ENCODE measurements around the gene GMCL1.
"Not testable (repeated sequence)": the region's sequence is repeated elsewhere in the genome, so short reads cannot be mapped to it uniquely, and the experiment has no call there.

The GMCL1 gene

GRCh38 chr2:69811018-69811417 lies 18.4 kb upstream of the GMCL1 start:
- H3K36me3 ChIP-seq (ENCODE audit: control insufficient read depth in 1 of 2, insufficient read depth in 2 of 2, low read length in 2 of 2), result peaks cover 46 to 53% of the 10 kb centered on the region in 2 donors
- no peak overlapping the region for H3K27ac ChIP-seq (ENCODE audit: low read length)
- no peak overlapping the region for H3K4me3 ChIP-seq (ENCODE audit: low read depth in 1 of 2, low read length in 2 of 2)

GRCh38 chr2:69811591-69811990 lies 17.9 kb upstream of the GMCL1 start:
- no peak overlapping the region for H3K4me3 ChIP-seq (ENCODE audit: low read depth in 1 of 2, low read length in 2 of 2)
- H3K9me3 ChIP-seq (ENCODE audit: control insufficient read depth in 1 of 2, low read length in 2 of 2), result no peaks in the 10 kb centered on the region
- no peaks in the 10 kb centered on the region for H3K27me3 ChIP-seq (ENCODE audit: low read depth, low read length)
- no peaks in the 10 kb centered on the region for H3K4me1 ChIP-seq (ENCODE audit: control insufficient read depth in 1 of 2, insufficient read depth in 2 of 2, low read length in 2 of 2)
- H3K27ac ChIP-seq (ENCODE audit: low read length), result no peak overlapping the region
- peaks cover 40 to 48% of the 10 kb centered on the region in 2 donors for H3K36me3 ChIP-seq (ENCODE audit: control insufficient read depth in 1 of 2, insufficient read depth in 2 of 2, low read length in 2 of 2)

More at GRCh38 chr2:69811018-69811417, 18.4 kb upstream of the GMCL1 start:
- H3K27me3 ChIP-seq (ENCODE audit: low read depth, low read length), result no peaks in the 10 kb centered on the region
- no peaks in the 10 kb centered on the region for H3K9me3 ChIP-seq (ENCODE audit: control insufficient read depth in 1 of 2, low read length in 2 of 2)
- no peaks in the 10 kb centered on the region for H3K4me1 ChIP-seq (ENCODE audit: control insufficient read depth in 1 of 2, insufficient read depth in 2 of 2, low read length in 2 of 2)

- Histone ChIP-seq H3K4me1 (ENCODE audit: control insufficient read depth in 1 of 2, insufficient read depth in 2 of 2, low read length in 2 of 2) (no peaks in the 10 kb centered on the region), H3K9me3 (ENCODE audit: control insufficient read depth in 1 of 2, low read length in 2 of 2) (no peaks in the 10 kb centered on the region), H3K4me3 (ENCODE audit: low read depth in 1 of 2, low read length in 2 of 2) (no peak overlapping the region), H3K36me3 (ENCODE audit: control insufficient read depth in 1 of 2, insufficient read depth in 2 of 2, low read length in 2 of 2) (peaks cover 34 to 42% of the 10 kb centered on the region in 2 donors), H3K27me3 (ENCODE audit: low read depth, low read length) (no peaks in the 10 kb centered on the region), H3K27ac (ENCODE audit: low read length) (no peak overlapping the region)
These were observed 13.7 kb upstream of the GMCL1 start for GRCh38 chr2:69815717-69816116.

- no peaks in the 10 kb centered on the region for H3K9me3 ChIP-seq (ENCODE audit: control insufficient read depth in 1 of 2, low read length in 2 of 2)
- H3K4me1 ChIP-seq (ENCODE audit: control insufficient read depth in 1 of 2, insufficient read depth in 2 of 2, low read length in 2 of 2), result no peaks in the 10 kb centered on the region
- H3K27me3 ChIP-seq (ENCODE audit: low read depth, low read length), result no peaks in the 10 kb centered on the region
- H3K27ac ChIP-seq (ENCODE audit: low read length), result no peak overlapping the region
- peaks cover 36 to 42% of the 10 kb centered on the region in 2 donors for H3K36me3 ChIP-seq (ENCODE audit: control insufficient read depth in 1 of 2, insufficient read depth in 2 of 2, low read length in 2 of 2)
- no peak overlapping the region for H3K4me3 ChIP-seq (ENCODE audit: low read depth in 1 of 2, low read length in 2 of 2)
These were observed 12.4 kb upstream of the GMCL1 start for GRCh38 chr2:69816923-69817542.

GRCh38 chr2:69817729-69818501 lies 11.5 kb upstream of the GMCL1 start:
- Histone ChIP-seq H3K27me3 (ENCODE audit: low read depth, low read length) (no peaks in the 10 kb centered on the region), H3K27ac (ENCODE audit: low read length) (no peak overlapping the region), H3K4me1 (ENCODE audit: control insufficient read depth in 1 of 2, insufficient read depth in 2 of 2, low read length in 2 of 2) (no peaks in the 10 kb centered on the region), H3K36me3 (ENCODE audit: control insufficient read depth in 1 of 2, insufficient read depth in 2 of 2, low read length in 2 of 2) (peaks cover 33% of the 10 kb centered on the region in 2 donors), H3K4me3 (ENCODE audit: low read depth in 1 of 2, low read length in 2 of 2) (no peak overlapping the region), H3K9me3 (ENCODE audit: control insufficient read depth in 1 of 2, low read length in 2 of 2) (no peaks in the 10 kb centered on the region)

GRCh38 chr2:69827796-69828540 lies 1.5 kb upstream of the GMCL1 start:
- Histone ChIP-seq H3K27ac (ENCODE audit: low read length) (no peak overlapping the region), H3K27me3 (ENCODE audit: low read depth, low read length) (no peaks in the 10 kb centered on the region), H3K4me3 (ENCODE audit: low read depth in 1 of 2, low read length in 2 of 2) (no peak overlapping the region), H3K36me3 (ENCODE audit: control insufficient read depth in 1 of 2, insufficient read depth in 2 of 2, low read length in 2 of 2) (no peaks in the 10 kb centered on the region), H3K4me1 (ENCODE audit: control insufficient read depth in 1 of 2, insufficient read depth in 2 of 2, low read length in 2 of 2) (peaks cover 0 to 14% of the 10 kb centered on the region in 2 donors), H3K9me3 (ENCODE audit: control insufficient read depth in 1 of 2, low read length in 2 of 2) (no peaks in the 10 kb centered on the region)

- Histone ChIP-seq H3K9me3 (ENCODE audit: control insufficient read depth in 1 of 2, low read length in 2 of 2) (no peaks in the 10 kb centered on the region), H3K27ac (ENCODE audit: low read length) (peak overlapping the region; percentile 99), H3K4me3 (ENCODE audit: low read depth in 1 of 2, low read length in 2 of 2) (peak overlapping the region; percentile 90 to 98), H3K27me3 (ENCODE audit: low read depth, low read length) (no peaks in the 10 kb centered on the region), H3K4me1 (ENCODE audit: control insufficient read depth in 1 of 2, insufficient read depth in 2 of 2, low read length in 2 of 2) (peaks cover 0 to 15% of the 10 kb centered on the region in 2 donors), H3K36me3 (ENCODE audit: control insufficient read depth in 1 of 2, insufficient read depth in 2 of 2, low read length in 2 of 2) (no peaks in the 10 kb centered on the region)
These were observed 563 bp upstream of the GMCL1 start for GRCh38 chr2:69828938-69829255.

GRCh38 chr2:69830045-69830905 lies 815 bp downstream of the GMCL1 start:
- no peaks in the 10 kb centered on the region for H3K36me3 ChIP-seq (ENCODE audit: control insufficient read depth in 1 of 2, insufficient read depth in 2 of 2, low read length in 2 of 2)
- no peak overlapping the region for H3K27ac ChIP-seq (ENCODE audit: low read length)
- no peaks in the 10 kb centered on the region for H3K9me3 ChIP-seq (ENCODE audit: control insufficient read depth in 1 of 2, low read length in 2 of 2)
- H3K4me1 ChIP-seq (ENCODE audit: control insufficient read depth in 1 of 2, insufficient read depth in 2 of 2, low read length in 2 of 2), result peaks cover 0 to 19% of the 10 kb centered on the region in 2 donors
- no peaks in the 10 kb centered on the region for H3K27me3 ChIP-seq (ENCODE audit: low read depth, low read length)
- H3K4me3 ChIP-seq (ENCODE audit: low read depth in 1 of 2, low read length in 2 of 2), result peak overlapping the region; percentile 90 to 98

GRCh38 chr2:69830906-69831241 lies 1.4 kb downstream of the GMCL1 start:
- not testable (repeated sequence) for H3K27me3 ChIP-seq (ENCODE audit: low read depth, low read length); H3K27ac ChIP-seq (ENCODE audit: low read length); H3K36me3 ChIP-seq (ENCODE audit: control insufficient read depth in 1 of 2, insufficient read depth in 2 of 2, low read length in 2 of 2); H3K9me3 ChIP-seq (ENCODE audit: control insufficient read depth in 1 of 2, low read length in 2 of 2)
- peaks cover 0 to 19% of the 10 kb centered on the region in 2 donors for H3K4me1 ChIP-seq (ENCODE audit: control insufficient read depth in 1 of 2, insufficient read depth in 2 of 2, low read length in 2 of 2)
- H3K4me3 ChIP-seq (ENCODE audit: low read depth in 1 of 2, low read length in 2 of 2), result peak overlapping the region; percentile 90 to 98

- Histone ChIP-seq H3K4me3 (ENCODE audit: low read depth in 1 of 2, low read length in 2 of 2) (no peak overlapping the region), H3K27me3 (ENCODE audit: low read depth, low read length) (no peaks in the 10 kb centered on the region), H3K4me1 (ENCODE audit: control insufficient read depth in 1 of 2, insufficient read depth in 2 of 2, low read length in 2 of 2) (peaks cover 0 to 19% of the 10 kb centered on the region in 2 donors), H3K36me3 (ENCODE audit: control insufficient read depth in 1 of 2, insufficient read depth in 2 of 2, low read length in 2 of 2) (no peaks in the 10 kb centered on the region), H3K9me3 (ENCODE audit: control insufficient read depth in 1 of 2, low read length in 2 of 2) (no peaks in the 10 kb centered on the region), H3K27ac (ENCODE audit: low read length) (no peak overlapping the region)
These were observed 2.0 kb downstream of the GMCL1 start for GRCh38 chr2:69831354-69831905.

Measured in muscle layer of duodenum (tissue), 2 donors.